HG02571 (cell line): Measurements from ENCODE around the gene CD300LF.
A peak's percentile ranks its signal among the peaks of the same experiment; 100 is the strongest.

Experiments used
- ATAC-seq: cut with Tn5 transposase; IDR thresholded peaks from one replicate; pipeline ENCODE4 v1.9.1; 2021; ENCODE audit warnings: mild to moderate bottlenecking, moderate library complexity; ENCODE audit not compliant: unreplicated experiment

CD300LF gene

DNA sequence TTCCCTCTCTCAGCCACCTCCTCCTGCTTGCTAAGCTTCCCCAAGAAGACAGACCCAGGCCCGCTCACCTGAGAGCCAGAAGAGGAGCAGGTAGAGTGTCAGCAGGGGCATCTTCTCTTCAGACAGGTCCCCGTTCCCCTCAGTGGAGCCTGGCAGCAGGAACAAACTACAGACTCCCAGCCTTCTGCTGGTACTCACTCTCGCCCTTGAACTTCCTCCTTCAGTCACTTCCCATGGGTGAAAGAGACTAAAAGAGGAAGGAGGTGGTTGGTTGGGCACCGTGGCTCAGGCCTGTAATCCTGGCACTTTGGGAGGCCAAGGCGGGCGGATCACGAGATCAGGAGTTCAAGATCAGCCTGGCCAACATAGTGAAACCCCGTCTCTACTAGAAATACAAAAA is at the start of gene CD300LF:
Gene CD300LF, minus strand, starts transcription at position 168 of the 400 bp plus-strand sequence. Its CDS starts 57 bp downstream, at position 111.
- no peak for ATAC-seq

DNA sequence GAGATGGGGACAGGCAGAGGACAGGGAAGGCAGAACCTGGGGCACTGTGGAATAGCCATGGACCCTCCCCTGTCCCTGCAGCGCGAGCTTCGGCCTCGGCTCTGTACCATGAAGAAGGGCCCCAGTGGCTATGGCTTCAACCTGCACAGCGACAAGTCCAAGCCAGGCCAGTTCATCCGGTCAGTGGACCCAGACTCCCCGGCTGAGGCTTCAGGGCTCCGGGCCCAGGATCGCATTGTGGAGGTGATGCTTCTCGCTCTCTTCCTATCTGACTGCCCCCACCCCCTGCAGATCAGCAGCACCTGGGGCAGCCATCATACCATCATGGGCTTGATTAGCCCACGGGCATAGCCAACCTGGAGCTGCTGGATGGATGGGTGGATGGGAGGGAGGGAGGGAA is 49.2 kb upstream of the CD300LF start:
- ATAC-seq: no peak

DNA sequence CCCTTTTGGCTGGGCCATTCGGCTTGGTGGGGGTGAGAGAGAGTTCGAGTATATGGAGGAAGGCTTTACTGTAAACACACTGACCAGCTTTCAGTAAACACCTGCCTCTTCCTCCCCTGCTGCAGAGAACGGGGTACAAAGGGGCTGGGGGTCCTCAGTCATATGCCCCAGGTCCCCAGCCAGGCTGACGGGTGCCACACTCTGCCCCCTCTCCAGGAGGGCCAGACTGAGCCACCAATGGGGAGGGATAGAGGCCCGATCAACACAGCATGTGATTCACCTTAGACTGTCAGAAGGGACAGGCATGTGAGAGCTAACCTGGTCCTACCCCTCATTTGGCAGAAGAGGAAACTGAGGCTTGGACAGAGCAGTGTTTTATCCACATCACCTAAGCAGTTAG is 48.7 kb upstream of the CD300LF start:
- no peak for ATAC-seq

DNA sequence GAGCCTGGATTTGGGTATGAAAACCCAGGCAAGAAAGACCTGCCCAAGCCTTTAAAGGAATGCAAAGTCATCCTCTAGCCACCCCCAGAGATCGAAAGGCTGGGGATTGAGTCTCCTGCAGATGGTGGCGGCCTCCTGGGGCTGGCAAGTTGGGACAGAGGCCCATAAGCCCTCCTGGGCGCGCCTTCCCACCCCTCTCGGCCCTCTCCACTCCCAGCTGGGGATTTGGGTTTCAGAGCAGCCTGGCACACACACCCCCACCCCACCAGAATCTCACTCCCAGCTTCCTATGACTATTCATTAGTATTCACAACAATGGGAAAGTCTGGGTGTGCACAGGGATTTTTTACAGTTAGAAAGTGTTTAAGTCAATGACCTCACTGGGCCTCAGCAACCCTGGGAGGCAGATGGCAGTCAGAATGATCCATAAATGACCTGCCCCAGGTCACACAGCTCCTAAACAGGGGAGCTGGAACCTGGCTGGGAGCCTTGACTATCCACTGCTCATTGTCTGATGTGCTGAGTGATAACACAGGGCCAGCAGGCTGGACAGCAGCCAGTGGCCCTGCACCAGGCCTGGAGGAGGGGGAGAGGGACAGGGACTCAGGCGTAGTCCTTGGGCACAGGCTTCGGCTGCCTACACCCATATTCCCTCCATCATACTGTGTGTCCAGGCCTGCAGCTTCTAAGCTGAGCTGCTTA is 47.8 kb upstream of the CD300LF start:
- no peak for ATAC-seq

DNA sequence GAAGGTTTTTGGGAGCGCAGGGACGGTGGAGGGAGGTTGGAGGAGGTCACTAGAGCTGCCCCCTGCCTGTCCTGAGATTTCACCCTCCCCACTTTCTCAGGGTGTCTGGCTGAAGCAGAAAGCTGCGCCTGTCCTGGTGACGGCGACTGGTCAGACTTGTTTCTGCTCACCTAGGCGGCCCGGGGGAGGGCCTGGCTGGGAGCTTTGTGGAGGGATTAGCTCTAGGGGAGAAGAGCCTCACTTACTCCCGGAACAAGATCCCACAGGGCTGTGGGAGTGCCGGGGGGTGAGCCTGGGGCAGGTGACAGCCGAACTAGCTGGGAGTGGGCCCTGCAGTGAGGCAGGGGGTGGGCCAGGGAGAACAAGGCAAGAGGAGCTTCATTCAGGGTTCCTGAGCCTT is 47.2 kb upstream of the CD300LF start:
- no peak for ATAC-seq

DNA sequence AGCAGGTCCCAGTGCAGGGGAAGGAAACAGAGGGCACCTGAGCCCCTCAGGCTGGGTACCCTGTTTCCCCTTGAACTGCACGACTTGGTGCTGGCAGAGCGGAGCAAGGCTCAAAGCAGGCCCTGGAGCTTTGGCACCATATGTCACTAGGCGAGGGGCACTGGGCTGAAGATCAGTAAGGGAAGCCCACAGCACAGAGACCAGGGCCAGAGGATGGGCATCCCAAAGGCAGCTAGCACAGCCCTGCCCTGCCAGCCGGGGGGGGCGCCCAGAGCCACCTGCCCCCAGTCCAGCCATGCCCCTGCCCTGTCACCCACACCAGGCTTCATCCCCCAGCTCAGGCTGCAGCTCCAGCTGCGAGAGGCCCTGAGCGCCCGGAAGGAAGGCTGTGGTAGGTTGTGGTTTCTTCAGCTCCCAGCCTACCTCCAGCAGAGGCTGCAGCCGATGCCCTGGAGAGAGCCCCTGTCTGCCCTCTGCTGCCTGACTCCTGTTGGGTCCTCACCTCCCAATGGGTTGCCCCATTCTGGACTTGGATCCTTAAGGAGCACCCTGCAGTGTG is 46.6 kb upstream of the CD300LF start:
- ATAC-seq: no peak

DNA sequence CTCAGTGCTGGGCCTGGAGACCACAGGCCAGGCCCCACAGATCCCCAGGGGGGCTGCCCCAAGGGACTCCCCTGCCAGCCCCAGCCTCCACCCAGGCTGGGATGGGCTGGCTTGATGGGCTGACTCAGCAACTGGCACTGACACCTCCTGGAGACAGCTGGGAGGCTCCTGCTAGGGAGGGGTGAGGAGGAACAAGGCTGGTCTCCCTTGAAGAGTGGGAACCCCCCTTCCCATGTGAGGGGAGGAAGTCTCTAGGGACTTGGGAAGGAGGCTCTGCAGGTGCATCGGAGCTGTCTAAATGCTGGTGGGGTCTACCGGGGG is 46.1 kb upstream of the CD300LF start:
- no peak for ATAC-seq

DNA sequence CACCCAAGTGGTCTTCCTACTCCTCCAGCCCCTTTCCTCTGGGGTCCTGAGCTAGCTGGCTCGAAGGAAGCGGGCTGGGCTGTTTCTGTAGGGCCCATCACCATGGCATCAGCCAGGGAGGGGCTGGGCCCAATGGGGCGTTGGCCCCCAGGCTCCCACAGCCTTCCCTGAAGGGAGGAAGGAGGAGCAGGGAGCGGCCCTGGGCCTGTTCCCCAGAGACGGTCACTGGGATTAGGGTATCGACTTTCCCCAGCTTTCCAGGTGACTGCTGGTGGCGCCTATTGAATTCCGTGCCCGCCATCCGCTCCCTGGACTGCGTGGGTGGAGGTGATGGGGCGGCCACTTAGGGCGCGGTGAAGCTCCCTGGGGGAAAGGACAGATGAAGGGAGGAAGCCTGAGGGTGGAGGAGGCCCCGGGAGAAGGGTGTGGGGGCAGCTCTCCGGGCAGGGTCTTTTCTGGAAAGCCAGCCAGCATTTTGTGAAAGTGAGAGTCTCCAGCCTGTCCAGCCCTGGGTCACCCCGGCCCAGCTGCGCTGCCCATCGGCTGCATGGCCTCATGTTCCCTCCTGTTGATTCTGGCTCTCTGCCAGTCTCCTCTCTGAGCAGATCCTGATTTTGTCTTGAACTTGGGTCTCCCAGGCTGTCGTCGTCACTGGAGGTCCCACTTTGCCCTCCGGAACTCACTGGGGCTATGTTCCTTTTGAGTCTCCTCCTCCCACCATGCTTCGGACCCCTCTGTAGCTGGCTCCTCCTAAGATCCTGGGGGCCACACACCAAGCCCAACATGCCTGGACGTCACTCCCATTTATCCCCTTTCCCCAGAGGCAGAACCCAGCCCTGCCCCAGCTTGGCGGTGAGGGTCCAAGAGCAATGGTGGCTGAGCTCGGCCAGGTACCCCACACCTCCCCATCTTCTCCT is 45.5 kb upstream of the CD300LF start:
- ATAC-seq: no peak

DNA sequence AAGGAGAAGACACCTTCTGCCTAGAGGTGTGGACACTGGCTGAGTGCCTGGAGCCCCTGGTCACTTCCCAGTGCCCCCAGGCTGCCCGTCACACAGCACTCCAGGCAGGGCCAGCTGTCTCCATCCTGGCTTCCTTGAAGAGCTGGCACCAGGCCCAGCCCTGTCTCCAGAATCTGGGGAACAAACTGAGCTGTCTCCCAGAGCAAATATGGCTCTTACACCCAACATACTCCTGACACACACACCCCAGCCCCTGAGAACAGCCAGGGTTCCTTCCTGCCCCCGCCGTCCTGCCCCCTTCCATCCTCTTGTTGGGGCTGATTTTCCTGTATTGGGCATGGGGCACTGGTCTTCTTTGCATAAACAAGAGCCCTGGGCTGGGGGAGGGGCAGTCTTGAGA is 44.8 kb upstream of the CD300LF start:
- no peak for ATAC-seq

DNA sequence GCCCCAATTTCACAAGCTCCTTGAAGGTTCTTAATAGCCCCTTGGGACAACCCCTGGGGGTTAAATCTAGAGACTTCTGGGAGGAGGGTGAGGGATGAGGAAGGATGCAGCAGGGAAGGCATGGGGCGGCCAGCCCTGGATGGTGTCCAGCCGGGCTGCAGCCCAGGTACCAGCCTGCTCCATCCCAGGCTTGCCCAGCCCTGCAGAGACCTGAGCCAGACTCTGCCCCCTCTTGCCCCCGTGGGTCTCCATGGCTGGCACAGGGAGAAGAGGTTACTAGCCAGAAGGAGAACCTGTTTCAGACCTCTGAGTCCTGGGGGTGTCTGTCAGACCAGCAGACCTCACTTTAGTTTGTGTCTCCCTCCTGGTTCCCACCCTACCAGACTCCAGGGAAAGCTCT is 44.2 kb upstream of the CD300LF start:
- ATAC-seq: no peak

DNA sequence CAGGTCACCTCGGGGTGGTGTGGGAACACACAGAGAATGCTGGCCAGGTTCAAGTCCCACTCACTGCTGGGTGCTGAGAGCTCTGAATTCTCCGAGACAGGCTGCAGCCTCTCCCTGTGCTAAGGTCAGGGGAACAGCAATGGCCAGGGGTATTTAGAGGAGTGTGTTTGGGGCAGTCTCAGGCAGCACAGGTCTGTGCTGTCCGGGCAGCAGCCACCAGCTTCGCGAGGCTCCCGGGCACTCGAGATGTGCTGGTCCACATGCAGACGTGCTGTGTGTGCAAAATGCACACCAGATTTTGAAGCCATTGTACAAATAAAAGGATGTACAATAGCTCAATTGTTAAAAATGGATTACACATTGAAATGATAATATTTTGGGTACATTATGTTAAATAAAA is 42.8 kb upstream of the CD300LF start:
- ATAC-seq: no peak

DNA sequence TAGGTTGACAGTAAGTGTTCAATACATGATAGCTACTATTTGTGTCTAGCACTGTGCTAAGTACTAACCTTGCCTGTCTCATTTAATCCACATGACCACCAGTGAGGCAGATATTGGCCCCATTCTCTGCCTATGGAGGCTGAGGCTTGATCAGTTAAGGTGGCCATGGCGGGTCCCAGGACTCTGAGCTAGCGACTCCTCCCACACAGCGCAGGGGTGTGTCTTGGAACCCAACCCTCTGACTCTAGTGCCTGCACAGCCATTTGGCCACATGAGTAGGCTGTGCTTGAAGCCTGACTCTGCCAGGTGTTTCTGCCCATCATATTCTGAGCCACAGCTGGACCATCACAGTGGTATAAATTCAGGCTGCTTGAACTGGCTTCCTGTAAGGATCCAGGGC is 42.1 kb upstream of the CD300LF start:
- ATAC-seq: no peak

DNA sequence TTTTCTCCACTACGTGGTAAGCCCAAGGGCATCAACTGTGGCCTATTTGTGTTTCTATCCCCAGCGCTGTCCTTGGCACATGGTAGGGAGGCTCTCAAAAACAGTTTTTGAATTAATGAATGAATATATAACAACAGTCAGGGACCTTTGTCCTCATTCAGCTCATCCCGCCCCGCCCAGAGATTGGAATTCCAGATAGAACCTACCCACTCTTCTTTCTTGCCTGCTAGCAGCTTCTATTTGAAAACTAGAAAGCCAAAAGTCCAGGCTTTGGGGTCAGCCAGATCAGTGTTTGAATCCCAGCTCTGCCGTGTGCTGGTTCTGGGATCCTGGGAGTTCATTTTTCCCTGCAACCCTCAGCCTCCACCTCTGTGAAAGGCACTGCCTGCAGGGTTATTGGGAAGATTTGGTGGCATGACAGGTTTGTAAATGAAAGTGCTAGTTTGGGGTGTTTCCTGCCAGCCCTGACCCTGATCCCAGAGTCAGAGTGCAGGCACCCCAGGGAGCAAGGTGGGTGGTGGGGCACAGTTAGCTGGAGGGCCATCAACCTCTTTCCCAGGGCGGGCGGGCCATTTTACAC is 40.2 kb upstream of the CD300LF start:
- no peak for ATAC-seq

DNA sequence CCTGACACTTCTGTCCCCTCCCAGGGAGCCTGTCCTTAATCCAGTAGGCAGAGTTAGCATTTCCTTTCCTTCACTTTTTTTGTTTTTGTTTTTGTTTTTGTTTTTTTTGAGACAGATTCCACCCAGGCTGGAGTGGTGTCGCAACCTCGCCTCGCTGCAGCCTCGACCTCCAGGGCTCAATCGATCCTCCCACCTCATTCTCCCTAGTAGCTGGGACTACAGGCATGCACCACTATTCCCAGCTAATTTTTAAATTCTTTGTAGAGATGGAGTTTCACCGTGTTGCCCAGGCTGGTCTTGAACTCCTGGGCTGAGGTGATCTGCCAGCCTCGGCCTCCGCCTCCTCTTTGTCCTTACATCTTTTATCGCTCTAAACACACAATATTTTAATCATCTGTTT is 39.7 kb upstream of the CD300LF start:
- ATAC-seq: no peak

DNA sequence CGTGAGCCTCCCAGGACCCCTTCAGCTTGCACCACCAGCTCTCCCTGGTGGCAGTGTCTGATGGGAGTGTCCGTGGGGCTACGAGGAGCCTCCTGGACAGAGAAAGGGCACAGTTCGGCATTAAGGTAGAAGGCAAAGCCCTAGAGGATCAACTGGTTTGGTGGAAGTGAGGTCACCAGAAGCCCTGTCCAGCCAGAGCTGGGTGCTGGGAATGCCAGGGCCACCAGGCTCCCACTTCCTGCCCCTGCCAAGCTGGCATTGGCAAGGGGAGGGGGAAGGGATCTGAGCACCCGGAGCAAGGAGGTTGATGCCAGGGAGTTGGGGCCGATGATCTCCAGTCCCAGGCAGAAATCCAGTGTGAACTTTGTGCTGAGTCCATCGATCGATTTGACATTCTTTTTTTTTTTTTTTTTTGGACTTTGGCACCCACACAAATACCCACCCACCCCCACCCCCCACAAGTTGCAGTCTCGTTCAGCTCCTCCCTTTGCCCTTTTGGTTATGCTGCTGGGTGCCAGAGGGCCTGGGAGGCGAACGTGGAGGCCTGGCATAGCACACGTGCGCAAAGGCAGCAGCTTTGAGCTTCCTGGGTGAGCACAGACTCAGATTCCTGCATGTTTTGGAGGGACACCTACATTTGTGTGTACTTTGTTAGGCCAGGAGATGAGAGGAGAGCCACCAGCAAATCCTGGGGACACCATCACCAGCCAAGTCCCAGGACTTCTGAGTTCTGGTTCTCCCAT is 37.8 kb upstream of the CD300LF start:
- no peak for ATAC-seq

DNA sequence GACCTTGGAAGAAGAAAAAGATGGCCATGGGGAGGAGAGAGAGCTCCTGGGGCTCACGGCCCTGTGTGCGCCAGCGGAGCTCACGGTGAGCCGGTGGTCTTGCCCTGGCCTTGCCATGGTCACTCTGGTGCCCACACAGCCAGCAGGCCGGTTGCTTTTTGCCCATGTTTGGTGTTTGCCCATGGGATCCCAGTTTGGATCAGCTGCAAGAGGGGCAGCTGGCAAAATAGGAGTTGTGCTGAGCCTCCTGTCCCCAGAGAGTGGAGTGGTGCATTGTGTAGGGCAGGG is 37.3 kb upstream of the CD300LF start:
- ATAC-seq: no peak

DNA sequence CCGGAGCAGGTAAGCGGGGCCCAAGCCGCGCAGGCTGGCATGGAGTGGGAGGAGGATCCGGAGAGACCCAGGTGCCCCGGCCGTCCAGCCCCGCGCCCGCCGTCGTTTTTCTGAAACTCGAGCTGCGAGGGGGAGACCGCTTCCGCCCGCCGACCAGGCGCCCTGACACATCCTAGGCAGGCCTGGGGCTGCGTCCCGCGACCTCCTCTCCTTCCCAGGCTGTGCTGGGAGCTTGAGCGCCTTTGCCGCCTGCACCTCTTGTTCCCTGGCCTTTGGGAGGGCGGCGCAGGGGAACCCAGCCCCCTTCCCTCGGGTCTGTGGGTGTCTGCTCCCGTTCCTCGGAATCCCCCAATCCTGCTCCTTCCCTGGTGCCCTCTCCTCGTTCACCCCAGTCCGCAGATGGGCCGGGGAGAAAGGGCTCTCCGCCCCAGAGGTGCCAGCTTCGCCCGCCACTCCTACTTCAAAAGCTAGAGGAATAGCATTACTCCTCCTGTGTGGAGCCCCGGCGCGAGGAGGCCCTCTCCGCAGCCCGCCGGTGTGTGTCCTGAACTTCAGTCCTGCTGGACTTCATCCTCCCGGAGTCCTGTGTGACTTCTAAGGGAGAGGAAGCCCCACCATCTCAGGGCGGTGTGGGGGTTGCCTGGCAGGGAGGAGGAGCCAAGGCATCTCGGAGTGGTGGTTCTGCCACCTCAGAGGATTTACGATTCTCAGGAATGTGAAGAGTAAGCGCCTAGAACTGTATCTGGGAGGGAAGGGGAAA is 36.7 kb upstream of the CD300LF start:
- peak; percentile 9 for ATAC-seq

DNA sequence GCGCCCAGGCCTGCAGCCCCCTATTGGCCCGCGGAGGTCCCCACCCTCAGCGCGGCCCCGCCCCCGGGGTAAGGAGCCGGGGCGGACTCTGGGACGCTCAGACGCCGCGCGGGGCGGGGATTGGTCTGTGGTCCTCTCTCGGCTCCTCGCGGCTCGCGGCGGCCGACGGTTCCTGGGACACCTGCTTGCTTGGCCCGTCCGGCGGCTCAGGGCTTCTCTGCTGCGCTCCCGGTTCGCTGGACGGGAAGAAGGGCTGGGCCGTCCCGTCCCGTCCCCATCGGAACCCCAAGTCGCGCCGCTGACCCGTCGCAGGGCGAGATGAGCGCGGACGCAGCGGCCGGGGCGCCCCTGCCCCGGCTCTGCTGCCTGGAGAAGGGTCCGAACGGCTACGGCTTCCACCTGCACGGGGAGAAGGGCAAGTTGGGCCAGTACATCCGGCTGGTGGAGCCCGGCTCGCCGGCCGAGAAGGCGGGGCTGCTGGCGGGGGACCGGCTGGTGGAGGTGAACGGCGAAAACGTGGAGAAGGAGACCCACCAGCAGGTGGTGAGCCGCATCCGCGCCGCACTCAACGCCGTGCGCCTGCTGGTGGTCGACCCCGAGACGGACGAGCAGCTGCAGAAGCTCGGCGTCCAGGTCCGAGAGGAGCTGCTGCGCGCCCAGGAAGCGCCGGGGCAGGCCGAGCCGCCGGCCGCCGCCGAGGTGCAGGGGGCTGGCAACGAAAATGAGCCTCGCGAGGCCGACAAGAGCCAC is 36.0 kb upstream of the CD300LF start, which contains the start of gene NHERF1:
Gene NHERF1, plus strand, starts transcription at position 100 of the 750 bp plus-strand sequence. Its CDS starts 219 bp downstream, at position 319.
- peak; percentile 84 for ATAC-seq

DNA sequence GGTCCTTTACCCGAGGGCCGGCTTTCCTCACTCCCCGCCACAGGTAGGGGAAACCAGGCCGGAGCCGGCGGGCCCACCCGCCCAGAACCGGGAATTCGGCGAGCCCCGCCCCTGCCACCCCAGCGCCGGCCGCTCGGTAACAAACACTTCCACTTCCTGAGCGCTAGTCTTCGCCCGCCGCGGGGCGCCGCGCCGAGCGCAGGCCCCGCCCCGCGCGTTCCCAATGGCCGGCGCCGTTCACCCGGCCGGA is 35.5 kb upstream of the CD300LF start:
- no peak for ATAC-seq

DNA sequence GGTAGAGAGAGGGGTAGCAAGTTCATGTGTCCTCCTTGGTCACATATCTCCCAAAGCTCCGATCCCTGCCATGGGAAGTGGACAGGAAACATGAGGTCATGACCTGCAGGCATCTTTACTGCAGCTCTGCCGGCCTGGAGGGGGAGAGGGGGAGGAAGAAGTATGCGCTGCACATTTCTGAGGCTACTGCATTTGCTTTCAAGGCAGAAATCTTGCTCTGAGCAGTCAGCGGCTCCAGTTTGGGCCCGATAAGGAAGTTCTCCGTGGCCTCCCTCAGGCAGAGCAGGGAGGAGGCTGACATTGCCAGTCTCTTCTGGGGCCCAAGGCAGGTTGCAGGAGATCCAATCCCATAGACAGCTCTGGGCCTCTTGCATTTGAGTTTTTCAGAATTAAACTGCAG is 34.2 kb upstream of the CD300LF start:
- no peak for ATAC-seq
